K562 (cell line): Measurements from ENCODE around the gene COL15A1.

Source experiments
- C11orf30 ChIP-seq: fragments of 450-650 bp; IDR thresholded peaks from 2 replicates; pipeline ENCODE4 v1.6.1; 2016; ENCODE audit warnings: low read depth, mild to moderate bottlenecking
- LCOR ChIP-seq: sonication (generic); formaldehyde crosslinking; IDR thresholded peaks from 2 replicates; pipeline ENCODE4 v1.8.0; 2022; ENCODE audit warnings: mild to moderate bottlenecking, missing genetic modification reagents
- MAX ChIP-seq: sonication (generic); formaldehyde crosslinking; IDR thresholded peaks from 2 replicates; pipeline ENCODE4 v1.9.0; 2022; ENCODE audit warnings: mild to moderate bottlenecking, missing genetic modification reagents
- MTA3 ChIP-seq: fragments of 450-650 bp; formaldehyde crosslinking; IDR thresholded peaks from 2 replicates; pipeline ENCODE4 v1.6.1; 2017; ENCODE audit warnings: mild to moderate bottlenecking, borderline replicate concordance
- NONO ChIP-seq, 2 experiments: fragments of 200-400 bp in 1 of 2; fragments of 450-650 bp in 1 of 2; formaldehyde crosslinking in 1 of 2; IDR thresholded peaks; 2 replicates each; pipeline ENCODE4 v1.6.1; 2017; ENCODE audit warnings: low read depth in 2 of 2, mild to moderate bottlenecking in 2 of 2, moderate library complexity in 2 of 2, low read length in 1 of 2
- PREB ChIP-seq: sonication (generic); formaldehyde crosslinking; IDR thresholded peaks from 2 replicates; pipeline ENCODE4 v1.8.1; 2023; ENCODE audit warnings: mild to moderate bottlenecking, missing genetic modification reagents
- TARDBP ChIP-seq: fragments of 450-650 bp; IDR thresholded peaks from 2 replicates; pipeline ENCODE4 v1.6.1; 2016
- ZNF696 ChIP-seq: fragments of 250-450 bp; sonication (Bioruptor Pico); conservative IDR thresholded peaks from 2 replicates; pipeline ENCODE4 v1.4.0; 2020; ENCODE audit warnings: mild to moderate bottlenecking, moderate library complexity

DNA sequence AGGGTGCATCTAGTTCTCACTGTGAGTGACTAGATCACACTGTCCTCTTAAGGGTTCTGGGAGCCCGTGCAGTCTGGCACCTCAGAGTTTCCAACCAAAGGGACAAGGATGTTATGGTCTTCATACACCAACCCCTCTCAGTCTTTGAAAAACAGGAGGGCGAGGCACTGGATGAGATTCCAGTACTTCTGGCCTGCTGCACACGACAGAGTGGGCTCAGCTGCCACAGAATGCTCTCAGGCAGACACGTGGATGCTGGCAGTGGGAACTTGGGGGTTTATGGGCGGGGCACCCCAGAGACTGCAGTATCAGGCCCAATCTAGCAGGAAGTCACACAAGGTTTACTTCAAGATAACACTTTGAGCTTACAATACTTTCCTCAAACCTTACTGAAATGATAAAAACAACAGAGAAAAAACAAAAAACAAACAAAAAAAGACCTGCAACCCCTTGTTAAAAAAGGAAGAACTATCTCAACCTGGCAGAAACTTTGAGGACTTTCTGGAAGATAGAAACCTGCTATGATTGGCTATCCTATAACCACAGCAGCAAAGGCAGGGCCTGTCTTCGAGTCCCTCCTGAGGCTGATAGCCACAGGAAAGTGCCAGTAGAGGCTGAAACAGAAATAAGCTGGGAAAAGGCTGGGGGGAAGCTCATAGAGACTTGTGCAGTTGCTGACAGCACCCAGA lies 132.9 kb downstream of the COL15A1 start:
- TF ChIP-seq C11orf30 (no peak), MTA3 (peak; percentile 56; the same call in 1 of the 2 replicates), ZNF696 (CRISPR knock-in tag) (no peak), NONO (IDR thresholded peaks at IDR 0.05; ENCODE audit: low read depth in 2 of 2, low read length in 1 of 2) (peak in 1 of 2 experiments; percentile 20; a peak in 1 of 4 replicates), MAX (CRISPR knock-in tag) (peak; percentile 56), TARDBP (no peak), PREB (CRISPR knock-in tag) (no peak), LCOR (peak; percentile 55; the same call in 1 of the 2 replicates)
